NCI-H82 treated with DMSO at 0.1 percent for 48 hours (cell line): Measurements from ENCODE around the gene PRPSAP1.
"Not testable (repeated sequence)": the region's sequence is repeated elsewhere in the genome, so short reads cannot be mapped to it uniquely, and the experiment has no call there.

Experiments
- DNase-seq: peaks from one replicate; lab custom pipeline; 2025; ENCODE audit not compliant: unreplicated experiment; lab: John Stamatoyannopoulos, UW

The PRPSAP1 gene

DNA sequence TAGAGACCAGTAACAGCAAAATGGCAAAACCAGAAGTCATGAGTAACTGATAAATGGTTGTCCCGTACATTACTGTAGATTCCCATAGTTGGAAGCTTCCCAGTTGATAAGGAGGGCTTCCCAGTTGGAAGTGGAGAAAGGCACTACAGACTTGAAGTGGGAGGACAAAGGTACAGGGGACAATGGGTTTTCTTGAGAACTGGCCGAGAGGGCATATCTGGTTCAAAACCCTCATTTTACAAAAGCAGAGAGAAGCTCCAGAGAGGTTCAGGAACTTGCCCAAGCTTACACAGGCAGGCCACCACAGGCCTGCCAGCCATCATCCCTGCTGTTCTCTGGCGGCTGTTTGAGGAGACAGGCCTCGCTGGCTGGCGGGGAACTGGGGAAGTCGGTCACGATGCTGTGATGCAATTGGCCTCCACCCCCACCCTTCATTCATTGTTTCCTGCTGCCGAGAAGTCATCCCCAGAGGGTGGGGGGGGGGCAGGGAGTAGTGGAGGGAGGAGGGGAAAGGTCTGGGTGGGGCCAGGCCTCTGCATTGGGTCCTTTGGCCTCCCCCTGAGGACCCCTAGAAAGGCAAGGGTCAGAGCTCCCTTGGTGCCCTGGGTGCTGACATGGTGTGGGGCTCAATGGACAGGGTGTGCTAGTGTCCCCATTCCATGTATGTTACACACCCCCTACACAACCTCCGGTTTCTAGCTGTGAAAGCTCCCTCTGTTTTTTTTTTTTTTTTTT is 85.5 kb downstream of the PRPSAP1 start:
- no peak for DNase-seq

DNA sequence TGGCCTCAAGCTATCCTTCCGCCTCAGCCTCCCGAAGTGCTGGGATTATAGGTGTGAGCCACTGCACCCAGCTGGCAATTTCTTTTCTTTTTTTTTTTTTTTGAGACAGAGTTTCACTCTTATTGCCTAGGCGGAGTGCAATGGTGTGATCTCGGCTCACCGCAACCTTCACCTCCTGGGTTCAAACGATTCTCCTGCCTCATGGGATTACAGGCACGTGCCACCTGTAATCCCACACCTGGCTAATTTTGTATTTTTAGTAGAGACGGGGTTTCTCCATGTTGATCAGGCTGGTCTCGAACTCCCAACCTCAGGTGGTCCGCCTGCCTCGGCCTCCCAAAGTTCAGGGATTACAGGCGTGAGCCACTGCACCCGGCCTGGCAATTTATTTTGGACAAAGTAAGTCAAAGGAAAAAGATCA is 86.1 kb downstream of the PRPSAP1 start:
- DNase-seq = not testable (repeated sequence)

DNA sequence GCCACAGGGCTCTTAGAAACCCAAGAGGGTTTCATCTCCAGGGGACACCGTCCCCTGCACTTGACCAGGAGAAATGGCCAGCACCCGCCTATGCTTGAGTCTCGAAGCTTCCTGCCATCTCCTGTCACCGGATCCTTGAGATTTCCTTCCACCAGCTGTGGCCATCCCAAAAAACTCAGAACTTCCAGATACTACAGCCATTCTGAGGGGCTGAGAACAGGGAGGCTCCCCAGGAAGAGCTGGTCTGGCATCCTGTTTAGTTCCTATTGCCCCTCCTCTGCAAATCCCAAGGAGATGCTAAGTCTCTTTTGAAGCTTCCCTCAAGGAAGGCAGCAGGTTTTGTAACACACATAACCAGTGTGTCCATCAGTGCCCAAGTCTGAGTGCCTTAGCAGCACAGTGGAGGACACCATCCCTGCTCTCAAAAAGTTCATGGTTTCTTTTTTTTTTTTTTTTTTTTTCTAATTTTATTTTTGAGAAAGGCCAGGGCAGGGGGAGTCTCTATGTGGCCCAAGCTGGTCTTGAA is 86.6 kb downstream of the PRPSAP1 start:
- DNase-seq = no peak

DNA sequence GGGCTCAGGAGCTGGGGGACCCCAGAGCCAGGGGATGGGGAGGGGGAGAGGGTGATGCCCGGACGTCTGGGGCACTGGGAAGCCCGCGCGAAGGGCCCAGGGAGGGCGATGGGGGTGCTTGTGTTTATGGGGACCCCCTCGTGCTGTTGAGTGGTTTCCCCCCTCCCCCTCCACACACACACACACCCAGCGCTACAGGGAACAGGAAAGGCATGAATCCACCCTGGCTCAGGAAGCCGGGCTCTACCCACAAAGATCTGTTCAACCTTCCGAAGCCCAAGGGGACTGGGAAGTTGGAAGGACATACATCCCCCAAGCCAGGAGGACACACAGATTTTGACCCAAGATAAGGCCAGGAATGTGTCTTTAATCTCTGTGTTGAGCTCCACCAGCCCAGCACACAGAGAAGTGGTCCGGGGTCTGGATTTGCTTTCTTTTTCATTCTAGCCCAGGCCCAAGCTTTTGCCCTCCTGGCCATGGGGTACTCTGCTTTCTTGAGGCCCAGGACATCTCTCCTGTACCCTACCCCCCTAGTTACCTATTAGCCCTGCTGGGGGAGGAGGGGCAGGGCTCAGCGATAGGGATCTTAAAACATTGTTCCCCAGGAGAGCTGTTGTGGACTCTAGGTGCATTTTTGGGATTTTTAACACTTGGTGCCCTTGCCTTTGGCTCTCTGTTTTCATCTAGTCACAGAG is 87.3 kb downstream of the PRPSAP1 start:
- no peak for DNase-seq

DNA sequence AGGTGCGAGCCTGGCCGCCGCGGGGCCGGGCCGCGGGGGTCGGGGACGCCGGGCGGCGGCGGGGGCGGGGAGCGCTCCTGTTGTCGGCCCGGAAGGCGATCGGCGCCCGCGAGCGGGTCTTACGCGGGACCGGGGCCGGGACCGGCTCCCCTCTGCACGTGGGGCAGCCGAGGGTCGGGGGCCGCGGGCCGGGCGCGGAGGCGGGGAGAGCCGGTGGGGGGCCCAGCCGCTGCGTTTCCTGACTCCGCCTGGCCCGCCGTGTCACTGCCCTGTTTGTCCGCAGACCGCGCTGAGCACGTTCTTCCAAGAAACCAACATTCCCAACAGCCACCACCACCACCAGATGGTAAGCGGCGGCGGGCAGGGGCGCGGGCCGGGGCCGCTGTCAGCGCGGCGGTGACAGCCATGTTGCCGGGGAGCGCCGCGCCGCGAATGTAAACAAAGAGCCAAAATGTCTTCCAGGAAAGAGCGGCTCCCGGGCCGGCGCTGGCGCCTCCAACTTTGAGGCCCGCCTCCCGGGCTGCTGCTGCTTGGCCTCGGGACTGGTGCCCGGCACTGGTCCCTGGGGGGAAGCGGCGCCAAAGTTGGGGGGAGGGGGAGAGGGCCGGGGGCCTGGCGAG is 88.0 kb downstream of the PRPSAP1 start:
- no peak for DNase-seq

DNA sequence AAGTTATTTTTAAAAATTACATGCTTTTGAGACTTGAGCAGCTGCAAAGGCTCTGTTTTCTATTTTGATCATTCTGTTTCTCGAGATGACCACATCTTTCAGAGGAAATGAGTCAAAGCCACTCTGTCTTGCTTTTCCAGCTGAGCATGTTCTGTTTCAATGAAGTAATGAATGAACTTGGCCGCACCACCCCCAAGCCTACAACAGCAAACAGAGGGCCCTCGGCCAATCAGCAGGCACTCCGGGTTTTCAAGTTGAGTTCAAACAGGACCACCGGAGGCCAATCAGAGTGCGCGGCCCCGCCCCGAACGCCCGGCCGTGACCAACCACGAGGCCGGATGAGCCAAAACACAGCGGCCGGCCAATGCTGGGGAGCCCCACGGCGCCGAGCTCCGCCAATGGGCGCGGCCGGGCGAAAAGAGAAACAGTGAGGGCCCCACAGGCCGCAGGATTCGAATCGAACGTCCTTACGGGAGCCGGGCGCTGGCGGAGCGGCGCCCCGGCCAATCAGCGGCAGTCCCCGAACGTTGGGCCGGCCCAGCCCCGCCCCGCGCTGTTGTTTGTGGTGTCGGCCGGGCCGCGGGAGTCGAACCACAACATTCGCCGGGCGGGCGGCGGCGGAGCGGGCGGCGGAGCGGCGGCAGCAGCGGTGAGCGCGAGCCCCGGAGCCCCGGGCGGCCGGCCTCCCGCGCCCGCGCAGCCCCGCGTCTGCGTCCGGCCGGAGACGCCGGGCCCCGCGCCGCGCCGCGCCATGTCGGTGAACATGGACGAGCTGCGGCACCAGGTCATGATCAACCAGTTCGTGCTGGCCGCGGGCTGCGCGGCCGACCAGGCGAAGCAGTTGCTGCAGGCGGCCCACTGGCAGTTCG is 88.7 kb downstream of the PRPSAP1 start, which contains the start of gene UBALD2:
Gene UBALD2 (plus strand): TSS at position 594 of the 869 bp plus-strand sequence. CDS start 158 bp downstream, at position 752.
- DNase-seq = peak; percentile 95

DNA sequence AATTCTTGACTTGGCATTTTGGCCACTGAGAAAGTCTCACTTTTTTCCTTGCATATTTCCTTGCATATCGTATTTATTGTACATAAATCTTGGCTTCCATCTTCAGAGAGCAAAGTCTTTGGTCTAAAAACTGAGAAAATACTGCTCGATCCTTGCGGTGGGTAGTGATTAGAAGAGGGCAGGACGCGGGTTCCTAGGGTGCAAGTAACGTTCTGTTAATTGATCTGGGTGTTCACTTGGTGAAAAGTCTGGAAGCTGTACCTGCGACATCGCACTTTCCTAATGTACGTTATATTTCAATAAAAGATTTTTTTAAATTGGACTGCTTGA is 89.3 kb downstream of the PRPSAP1 start:
- DNase-seq = no peak

DNA sequence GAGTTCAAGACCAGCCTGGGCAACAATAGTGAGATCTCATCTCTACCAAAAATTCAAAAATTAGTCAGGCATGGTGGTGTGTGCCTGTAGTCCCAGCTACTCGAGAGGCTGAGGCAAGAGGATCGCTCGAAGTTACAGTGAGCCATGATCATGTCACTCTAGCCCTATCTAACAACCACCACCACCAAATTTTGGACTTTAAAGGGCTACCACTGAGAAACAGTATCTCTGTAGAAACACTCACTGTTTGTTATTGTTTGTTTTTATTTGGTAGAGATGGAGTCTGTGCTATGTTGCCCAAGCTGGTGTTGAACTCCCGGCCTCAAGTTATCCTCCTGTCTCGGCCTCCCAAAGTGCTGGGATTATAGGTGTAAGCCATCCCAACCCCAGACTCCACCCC is 89.8 kb downstream of the PRPSAP1 start:
- DNase-seq = no peak

DNA sequence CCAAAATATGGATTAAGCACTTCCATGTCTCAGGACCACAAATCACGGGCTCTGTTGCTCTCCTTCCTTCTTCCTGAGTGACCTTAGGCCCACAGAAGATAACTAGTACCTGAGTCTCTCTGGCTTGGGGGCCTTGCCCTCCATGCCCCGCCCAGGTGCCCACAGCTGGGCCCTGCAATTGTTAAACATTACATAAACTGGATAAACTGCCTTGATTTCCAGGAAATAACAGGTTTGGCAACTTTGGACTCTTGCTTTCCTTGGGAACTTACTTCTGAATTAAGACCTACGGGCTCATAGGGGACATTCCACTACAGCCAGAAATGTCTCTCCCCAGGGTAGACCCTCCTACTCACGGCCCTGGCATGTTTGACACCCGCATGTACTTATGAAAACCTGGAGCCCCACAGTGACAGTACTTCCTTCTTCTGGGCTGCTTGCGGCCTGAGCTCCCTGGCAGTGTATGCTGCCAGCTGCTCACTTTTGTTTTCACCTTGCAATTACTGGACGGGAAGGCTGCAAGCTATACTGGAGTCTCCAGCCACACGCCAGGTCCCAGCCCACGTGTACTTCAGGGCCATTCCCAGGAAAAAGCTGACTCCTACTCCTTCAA is 90.9 kb downstream of the PRPSAP1 start:
- DNase-seq = no peak

DNA sequence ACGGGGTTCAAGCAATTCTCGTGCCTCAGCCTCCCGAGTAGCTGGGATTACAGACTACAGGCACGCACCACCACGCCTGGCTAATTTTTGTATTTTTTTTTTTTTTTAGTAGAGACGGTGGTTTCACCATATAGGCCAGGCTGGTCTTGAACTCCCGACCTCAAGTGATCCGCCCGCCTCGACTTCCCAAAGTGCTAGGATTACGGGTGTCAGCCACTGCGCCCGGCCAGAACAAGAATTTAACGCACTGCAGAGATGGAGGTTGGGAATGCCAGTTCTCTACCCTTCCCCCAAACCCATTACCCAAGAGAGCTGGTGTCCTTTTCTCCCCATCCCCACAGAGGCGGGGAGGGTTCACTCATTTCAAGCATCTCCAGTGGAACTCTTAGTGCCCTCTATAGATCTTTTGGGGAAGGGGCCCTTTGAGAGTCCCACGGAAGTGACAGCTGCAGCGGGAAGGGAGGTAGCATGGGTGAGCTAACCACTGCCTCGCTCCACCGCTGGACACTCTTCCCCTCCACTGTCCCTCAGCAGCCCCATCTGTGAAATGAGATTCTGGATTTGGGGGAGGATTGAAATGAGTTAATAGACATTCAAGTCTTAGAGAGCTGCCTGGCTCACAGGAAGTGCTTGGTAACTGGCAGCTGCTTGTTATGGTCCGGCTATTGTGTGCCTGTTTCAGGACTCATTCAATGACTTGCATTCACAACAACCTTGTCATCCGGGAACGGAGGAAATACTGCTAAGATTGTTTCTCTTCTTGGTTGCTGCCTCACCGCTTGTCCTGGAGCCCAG is 92.1 kb downstream of the PRPSAP1 start:
- DNase-seq = no peak

DNA sequence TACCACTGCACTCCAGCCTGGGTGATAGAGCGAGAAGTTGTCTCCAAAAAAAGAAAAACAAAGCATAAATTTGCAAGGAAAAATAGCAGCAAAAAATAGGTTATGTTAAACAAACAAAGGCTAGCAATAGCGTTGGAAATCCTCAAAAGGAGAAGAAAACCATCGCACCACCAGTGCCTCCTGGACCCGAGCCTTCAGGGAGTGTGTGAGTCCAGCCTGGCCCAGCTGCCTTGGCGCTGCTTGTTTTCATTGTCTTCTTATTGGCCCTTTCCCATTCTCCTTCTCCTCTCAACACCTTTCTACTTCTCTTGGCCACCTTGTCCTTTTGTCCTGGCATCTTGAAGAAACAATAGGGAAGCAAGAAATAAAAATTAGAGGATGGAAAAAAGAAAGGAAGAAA is 93.0 kb downstream of the PRPSAP1 start:
- DNase-seq = no peak

DNA sequence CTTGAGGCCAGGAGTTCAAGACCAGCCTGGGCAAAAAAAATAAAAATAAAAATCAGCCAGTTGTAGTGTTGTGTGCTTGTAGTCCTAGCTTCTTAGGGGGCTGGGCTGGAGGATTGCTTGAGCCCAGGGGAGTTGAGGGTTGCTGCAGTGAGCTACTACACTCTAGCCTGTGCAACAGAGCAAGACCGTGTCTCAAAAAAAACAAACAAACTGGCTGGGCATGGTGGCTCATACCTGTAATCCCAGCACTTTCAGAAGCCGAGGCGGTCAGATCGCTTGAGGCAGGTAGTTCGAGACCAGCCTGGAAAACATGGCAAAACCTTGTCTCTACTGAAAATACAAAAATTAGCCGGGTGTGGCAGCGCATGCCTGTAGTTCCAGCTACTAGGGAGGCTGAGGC is 93.5 kb downstream of the PRPSAP1 start:
- DNase-seq = no peak
